SK-N-SH (cell line): ENCODE data around the gene KLF17. TPM values are rescaled to one million over a fixed set of nuclear protein-coding genes. Genes with fewer than 3 reads are reported as not detected.

Experiments
- CTCF ChIA-PET: fragments of 300-600, 350-600 bp; formaldehyde crosslinking; extraction: SDS; loops from one replicate; lab custom pipeline; 2021; lab: Yijun Ruan, JAX
- POLR2A ChIA-PET: fragments of 350-600 bp; sonication (Branson Sonifier 250); formaldehyde crosslinking; extraction: SDS; loops from one replicate; lab custom pipeline; 2020; ENCODE audit warnings: antibody characterized with exemption, inconsistent platforms; lab: Yijun Ruan, JAX
- DNase-seq: peaks from one replicate; pipeline ENCODE4 v3.0.0; 2012
- H2AFZ ChIP-seq: fragments of 200-600 bp; sonication (generic); 2 replicates; pipeline ENCODE4 v1.8.1; 2016; ENCODE audit warnings: antibody characterized with exemption, mild to moderate bottlenecking, low read depth
- H3F3A ChIP-seq: fragments of 200-600 bp; sonication (generic); replicated peaks from 2 replicates; pipeline ENCODE3; 2016; ENCODE audit warnings: antibody characterized with exemption, mild to moderate bottlenecking; ENCODE audit not compliant: insufficient read depth
- H3K27ac ChIP-seq, 2 experiments: fragments of 200-500 bp in 1 of 2; fragments of 200-600 bp in 1 of 2; sonication (Bioruptor generic) in 1 of 2; sonication (generic), shearing (Covaris generic) in 1 of 2; 2 replicates each; pipeline versions ENCODE4 v1.5.1 to v1.6.1; 2014 to 2016; ENCODE audit warnings: low read depth in 2 of 2, inconsistent platforms in 1 of 2, low read length in 1 of 2, mild to moderate bottlenecking in 1 of 2, mixed read lengths in 1 of 2
- H3K27me3 ChIP-seq: fragments of 200-600 bp; sonication (generic), shearing (Covaris generic); 2 replicates; pipeline ENCODE4 v1.6.1; 2016; ENCODE audit warnings: mixed run types; ENCODE audit not compliant: insufficient read depth
- H3K36me3 ChIP-seq, 2 experiments: fragments of 200-500 bp in 1 of 2; fragments of 200-600 bp in 1 of 2; sonication (Bioruptor generic) in 1 of 2; sonication (generic) in 1 of 2; replicated peaks in 1 of 2; 2 replicates each; pipeline versions ENCODE3 to v1.5.1; 2014 to 2016; ENCODE audit warnings: low read length in 1 of 2, mild to moderate bottlenecking in 1 of 2; ENCODE audit not compliant: insufficient read depth in 2 of 2, control insufficient read depth in 1 of 2
- H3K4me1 ChIP-seq, 2 experiments: fragments of 200-500 bp in 1 of 2; fragments of 200-600 bp in 1 of 2; sonication (Bioruptor generic) in 1 of 2; sonication (generic), shearing (Covaris generic) in 1 of 2; 2 replicates each; pipeline versions ENCODE4 v1.5.1 to v1.6.1; 2014 to 2016; ENCODE audit warnings: low read depth in 1 of 2, low read length in 1 of 2, mixed run types in 1 of 2; ENCODE audit not compliant: insufficient read depth in 2 of 2, control insufficient read depth in 1 of 2
- H3K4me2 ChIP-seq: fragments of 200-600 bp; sonication (generic), shearing (Covaris generic); 2 replicates; pipeline ENCODE4 v1.6.1; 2017; ENCODE audit warnings: mixed run types
- H3K4me3 ChIP-seq, 2 experiments: fragments of 200-500 bp in 1 of 2; fragments of 200-600 bp in 1 of 2; sonication (Bioruptor generic) in 1 of 2; sonication (generic), shearing (Covaris generic) in 1 of 2; 2 replicates each; pipeline versions ENCODE4 v1.5.1 to v1.8.1; 2014 to 2016; ENCODE audit warnings: low read depth in 2 of 2, inconsistent platforms in 1 of 2, low read length in 1 of 2, mild to moderate bottlenecking in 1 of 2, mixed read lengths in 1 of 2, moderate library complexity in 1 of 2
- H3K79me2 ChIP-seq: fragments of 200-600 bp; sonication (generic); 2 replicates; pipeline ENCODE4 v1.8.1; 2017; ENCODE audit warnings: mild to moderate bottlenecking; ENCODE audit not compliant: insufficient read depth
- H3K9ac ChIP-seq: fragments of 200-600 bp; sonication (generic); 2 replicates; pipeline ENCODE4 v1.6.1; 2017; ENCODE audit warnings: mixed run types
- H3K9me2 ChIP-seq: fragments of 200-600 bp; sonication (generic); 2 replicates; pipeline ENCODE4 v1.6.1; 2017; ENCODE audit warnings: mixed run types
- H3K9me3 ChIP-seq: fragments of 200-600 bp; sonication (generic); 2 replicates; pipeline ENCODE4 v1.6.1; 2017; ENCODE audit warnings: mixed run types, mild to moderate bottlenecking, moderate library complexity
- H4K20me1 ChIP-seq: fragments of 200-600 bp; sonication (generic); 2 replicates; pipeline ENCODE4 v1.6.1; 2017; ENCODE audit warnings: mild to moderate bottlenecking, mixed run types; ENCODE audit not compliant: insufficient read depth
- CTCF ChIP-seq: fragments of 200-600 bp; sonication (generic); IDR thresholded peaks from 2 replicates; pipeline ENCODE4 v1.6.1; 2017; ENCODE audit warnings: antibody characterized with exemption, mild to moderate bottlenecking, moderate library complexity
- FOSL2 ChIP-seq: IDR thresholded peaks from 2 replicates; pipeline ENCODE4 v1.4.0; 2012; ENCODE audit warnings: low read depth, mild to moderate bottlenecking, moderate library complexity, borderline replicate concordance
- FOXJ3 ChIP-seq: sonication (generic); formaldehyde crosslinking; IDR thresholded peaks from 2 replicates; pipeline ENCODE4 v1.5.1; 2020; ENCODE audit warnings: mild to moderate bottlenecking, missing genetic modification reagents
- GABPA ChIP-seq: IDR thresholded peaks from 2 replicates; pipeline ENCODE4 v1.4.0; 2012; ENCODE audit warnings: low read depth, mild to moderate bottlenecking
- GATA2 ChIP-seq: sonication (generic); formaldehyde crosslinking; IDR thresholded peaks from 2 replicates; pipeline ENCODE4 v1.5.0; 2020; ENCODE audit warnings: mild to moderate bottlenecking, missing genetic modification reagents
- IRF3 ChIP-seq: fragments of 150-350 bp; IDR thresholded peaks from 2 replicates; pipeline ENCODE4 v1.6.1; 2016; ENCODE audit warnings: mild to moderate bottlenecking, low read depth, low read length
- NFIC ChIP-seq: IDR thresholded peaks from 2 replicates; pipeline ENCODE4 v1.4.0; 2012; ENCODE audit warnings: borderline replicate concordance
- POLR2AphosphoS5 ChIP-seq: IDR thresholded peaks from 2 replicates; pipeline ENCODE4 v1.6.1; 2012; ENCODE audit warnings: low read depth, low read length
- REST ChIP-seq: IDR thresholded peaks from 2 replicates; pipeline ENCODE4 v1.6.1; 2012; ENCODE audit warnings: mild to moderate bottlenecking, low read depth, low read length, moderate library complexity
- RFX5 ChIP-seq: IDR thresholded peaks from 2 replicates; pipeline ENCODE4 v1.6.1; 2012; ENCODE audit warnings: mild to moderate bottlenecking, improper control_type of control experiment, low read length
- TCF12 ChIP-seq: IDR thresholded peaks from 2 replicates; pipeline ENCODE4 v1.4.0; 2012
- USF1 ChIP-seq: IDR thresholded peaks from 2 replicates; pipeline ENCODE4 v1.4.0; 2012; ENCODE audit warnings: low read depth, borderline replicate concordance
- ZBTB33 ChIP-seq: IDR thresholded peaks from 2 replicates; pipeline ENCODE4 v1.4.0; 2012; ENCODE audit warnings: low read depth, borderline replicate concordance
- WGBS: methylation state at CpG from one replicate; pipeline ENCODE4 v1.1.6; 2017; ENCODE audit warnings: low lambda C conversion rate; 5-methylcytosine and 5-hydroxymethylcytosine counted together
- polyA plus RNA-seq, 3 experiments: library from polyadenylated mRNA; depleted of rRNA; stranded (reverse); fragments of >200 nt; gene quantifications; 2 replicates each; pipeline ENCODE4 v1.2.3, GENCODE V29; 2012

Gene KLF17
- polyA plus RNA-seq, 1 of the 3 experiments (the other 2 are of a cell fraction) = 0.21 TPM

- TF ChIP-seq CTCF (no peak), IRF3 (no peak)
Observed at GRCh38 chr1:44105810-44106209, 12.8 kb upstream of the KLF17 start (continued).

GRCh38 chr1:44108241-44108640 lies 10.4 kb upstream of the KLF17 start:
- Histone ChIP-seq H3K79me2 (no peaks in the 10 kb centered on the region), H3K27ac (no peak overlapping the region), H3K9ac (no peak overlapping the region), H3K4me1 (no peaks in the 10 kb centered on the region), H3F3A (no peaks in the 10 kb centered on the region), H3K9me3 (no peaks in the 10 kb centered on the region), H3K4me3 (no peak overlapping the region), H3K27me3 (no peaks in the 10 kb centered on the region), H3K36me3 (no peaks in the 10 kb centered on the region), H3K9me2 (no peaks in the 10 kb centered on the region), H2AFZ (no peak overlapping the region), H4K20me1 (no peaks in the 10 kb centered on the region), H3K4me2 (0 out of 2 replicates have a peak overlapping the region, but pooled peaks have one; percentile 20)
- CTCF ChIA-PET = no interaction called here
- DNase-seq = no peak
- TF ChIP-seq RFX5 (no peak), FOSL2 (peak; percentile 33; the same call in 1 of the 2 replicates)
- 78% methylated on average over 1 of the region's 1 CpG for WGBS
- POLR2A ChIA-PET = no interaction called here

- POLR2A ChIA-PET = no interaction called here
- TF ChIP-seq GATA2 (no peak), CTCF (no peak), USF1 (no peak), FOXJ3 (CRISPR knock-in tag) (no peak), RFX5 (no peak), TCF12 (no peak), NFIC (no peak), GABPA (no peak), REST (no peak), ZBTB33 (no peak), POLR2AphosphoS5 (no peak)
Observed at GRCh38 chr1:44108971-44109370, 9.7 kb upstream of the KLF17 start.

More at GRCh38 chr1:44108971-44109370, 9.7 kb upstream of the KLF17 start:
- Histone ChIP-seq H4K20me1 (no peaks in the 10 kb centered on the region), H3K4me1 (no peaks in the 10 kb centered on the region; a peak in 1 of 4 replicates), H3K79me2 (no peaks in the 10 kb centered on the region), H3K27me3 (no peaks in the 10 kb centered on the region), H3K4me2 (no peak overlapping the region), H3F3A (no peaks in the 10 kb centered on the region), H3K36me3 (no peaks in the 10 kb centered on the region), H2AFZ (no peak overlapping the region), H3K4me3 (no peak overlapping the region), H3K9me2 (no peaks in the 10 kb centered on the region), H3K27ac (no peak overlapping the region), H3K9me3 (no peaks in the 10 kb centered on the region), H3K9ac (no peak overlapping the region)
- CTCF ChIA-PET = interaction anchor here (0.6 kb wide), 1 partner anchor 216 kb away, joined by 3 read pairs; no protein-coding TSS in a partner anchor
- no peak for DNase-seq
- WGBS = 85% methylated on average over 1 of the region's 1 CpG
